Chondrocyte (in vitro differentiated cells): Measurements from ENCODE around the gene BEST4. TPM values are rescaled to one million over a fixed set of nuclear protein-coding genes. Genes with fewer than 3 reads are reported as not detected.
A peak's percentile ranks its signal among the peaks of the same experiment; 100 is the strongest.

Experiments used
- DNase-seq: peaks from one replicate; pipeline ENCODE4 v3.0.0; 2021; ENCODE audit warnings: mixed read lengths, low spot score
- H3K27ac Mint-ChIP-seq: one replicate; pipeline ENCODE4 v1.8.0; 2021; ENCODE audit warnings: mild to moderate bottlenecking, moderate library complexity, mixed read lengths; ENCODE audit not compliant: unreplicated experiment
- H3K27me3 Mint-ChIP-seq: 2 replicates; pipeline ENCODE4 v1.8.0; 2021; ENCODE audit warnings: low read depth, mixed read lengths
- H3K36me3 Mint-ChIP-seq: 2 replicates; pipeline ENCODE4 v1.8.0; 2021; ENCODE audit warnings: low read depth, mixed read lengths
- H3K4me1 Mint-ChIP-seq: 2 replicates; pipeline ENCODE4 v1.8.0; 2021; ENCODE audit warnings: low read depth, mild to moderate bottlenecking, mixed read lengths
- H3K4me3 Mint-ChIP-seq: one replicate; pipeline ENCODE4 v1.8.0; 2021; ENCODE audit warnings: mild to moderate bottlenecking, moderate library complexity, mixed read lengths; ENCODE audit not compliant: unreplicated experiment
- H3K9me3 Mint-ChIP-seq: 2 replicates; pipeline ENCODE4 v1.8.0; 2021; ENCODE audit warnings: low read depth, mixed read lengths
- CTCF ChIP-seq: fragments of 200-600 bp; sonication (generic); IDR thresholded peaks from 2 replicates; pipeline ENCODE4 v1.5.0; 2021; ENCODE audit warnings: antibody characterized with exemption, mild to moderate bottlenecking, moderate library complexity
- total RNA-seq: library from RNA; stranded (reverse); gene quantifications from 3 replicates; pipeline ENCODE4 v1.2.1, GENCODE V29; 2021

The BEST4 gene
- total RNA-seq, 1 donor from 2014 or later: 0.37 TPM

- Mint-ChIP-seq H3K4me3 (no peak overlapping the region), H3K27me3 (no peaks in the 10 kb centered on the region), H3K36me3 (no peaks in the 10 kb centered on the region), H3K27ac (no peak overlapping the region), H3K4me1 (peaks cover 9% of the 10 kb centered on the region), H3K9me3 (no peaks in the 10 kb centered on the region)
- DNase-seq: peak; percentile 71
- TF ChIP-seq CTCF: no peak
Observed at GRCh38 chr1:44790968-44791801, 3.2 kb upstream of the BEST4 start.

DNA sequence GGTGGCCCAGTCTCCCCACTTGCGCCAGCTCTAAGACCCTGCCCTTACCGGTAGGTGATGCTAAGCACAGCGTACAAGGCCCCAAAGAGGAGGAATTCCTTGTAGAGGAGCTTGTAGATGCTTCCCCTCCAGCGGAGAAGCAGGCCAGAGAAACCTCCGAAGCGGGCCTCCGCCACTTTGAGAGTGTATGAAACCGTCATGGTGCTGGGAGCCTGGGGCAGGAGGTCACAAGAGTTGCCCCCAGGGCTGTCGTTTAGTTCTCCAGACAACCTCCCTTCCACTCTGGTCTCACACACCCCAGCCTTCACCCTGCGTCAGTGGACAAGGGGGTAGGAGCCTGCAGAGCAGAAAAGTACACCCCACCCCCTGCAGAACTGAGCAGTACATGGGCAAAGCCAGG is 464 bp downstream of the BEST4 start:
- Mint-ChIP-seq H3K36me3 (no peaks in the 10 kb centered on the region), H3K9me3 (no peaks in the 10 kb centered on the region), H3K27me3 (no peaks in the 10 kb centered on the region)

DNA sequence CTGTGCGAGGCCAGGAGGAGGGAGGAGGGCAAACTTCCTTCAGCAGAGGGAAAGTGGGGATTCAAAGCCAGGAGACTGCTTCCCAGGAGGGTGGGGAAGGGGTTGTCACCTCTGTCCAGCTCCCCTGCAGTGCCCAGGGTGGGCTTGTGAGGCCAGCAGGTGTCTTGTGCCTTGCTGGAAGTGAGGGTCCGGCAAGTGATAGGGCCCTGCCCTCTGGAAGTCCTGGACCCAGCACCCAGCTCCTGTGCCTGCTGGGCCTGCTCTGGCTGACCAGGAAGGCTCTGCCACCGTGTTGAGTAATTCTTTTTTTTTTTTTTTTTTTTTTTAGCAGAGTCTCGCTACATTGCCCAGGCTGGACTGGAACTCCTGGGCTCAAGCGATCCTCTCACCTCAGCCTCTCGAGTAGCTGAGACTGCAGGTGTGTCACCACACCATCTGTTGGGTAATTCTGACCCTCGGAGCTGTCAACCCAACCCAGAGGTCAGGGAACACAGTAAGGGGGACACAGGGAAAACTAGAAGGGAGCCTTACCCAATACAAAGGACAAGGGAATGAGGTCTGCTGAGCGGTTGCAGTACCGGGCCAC is 1.0 kb downstream of the BEST4 start:
- DNase-seq: peak; percentile 53
- no peaks in the 10 kb centered on the region for H3K27me3 Mint-ChIP-seq
- no peak overlapping the region for H3K27ac Mint-ChIP-seq
- H3K36me3 Mint-ChIP-seq: no peaks in the 10 kb centered on the region
- H3K9me3 Mint-ChIP-seq: no peaks in the 10 kb centered on the region
- H3K4me1 Mint-ChIP-seq: peaks cover 22% of the 10 kb centered on the region
- H3K4me3 Mint-ChIP-seq: peak overlapping the region; percentile 40
- TF ChIP-seq CTCF: no peak

More for the DNA sequence above, 464 bp downstream of the BEST4 start:
- no peak for TF ChIP-seq CTCF
- Mint-ChIP-seq H3K4me3 (no peak overlapping the region), H3K27ac (no peak overlapping the region), H3K4me1 (peaks cover 22% of the 10 kb centered on the region)
- peak; percentile 52 for DNase-seq

- Mint-ChIP-seq H3K9me3 (no peaks in the 10 kb centered on the region), H3K36me3 (peaks cover 3% of the 10 kb centered on the region), H3K27me3 (no peaks in the 10 kb centered on the region), H3K4me3 (peak overlapping the region; percentile 40), H3K4me1 (peaks cover 22% of the 10 kb centered on the region), H3K27ac (no peak overlapping the region)
- TF ChIP-seq CTCF: peak; percentile 99
- DNase-seq: peak; percentile 81
Observed at GRCh38 chr1:44786138-44786840, 1.7 kb downstream of the BEST4 start.

DNA sequence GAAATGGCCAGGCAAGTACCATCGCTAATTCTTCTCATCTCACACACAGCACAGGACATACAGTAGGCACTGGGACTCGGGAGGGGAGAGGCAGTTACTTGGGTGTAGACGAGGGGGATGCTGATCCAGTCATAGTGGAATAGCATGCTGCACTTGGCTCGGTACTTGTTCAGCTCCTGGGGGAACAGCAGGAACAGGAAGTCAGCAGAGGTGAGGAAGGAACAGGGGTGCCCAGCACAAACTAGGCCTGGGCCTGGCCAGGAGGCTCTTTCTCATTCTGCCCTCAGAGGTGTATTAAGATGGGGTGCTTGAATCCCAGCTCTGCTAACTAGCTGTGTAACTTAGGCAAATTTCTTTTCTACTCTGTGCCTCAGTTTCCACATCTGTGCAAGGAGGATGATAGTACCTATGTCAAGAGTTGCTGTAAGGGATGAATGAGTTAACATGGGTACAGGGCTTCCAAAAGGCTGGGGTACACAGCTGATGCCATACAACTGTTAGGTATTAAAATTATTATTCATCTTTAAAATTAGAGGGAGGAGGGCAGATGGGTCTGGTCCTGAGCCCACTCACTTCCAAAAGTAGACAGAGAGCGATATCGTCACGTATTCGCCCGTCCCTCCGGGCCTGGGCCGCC is 2.4 kb downstream of the BEST4 start:
- H3K27me3 Mint-ChIP-seq: no peaks in the 10 kb centered on the region
- no peak overlapping the region for H3K27ac Mint-ChIP-seq
- peaks cover 22% of the 10 kb centered on the region for H3K4me1 Mint-ChIP-seq
- peak overlapping the region; percentile 40 for H3K4me3 Mint-ChIP-seq
- TF ChIP-seq CTCF: no peak
- peak; percentile 55 for DNase-seq
- H3K9me3 Mint-ChIP-seq: no peaks in the 10 kb centered on the region
- peaks cover 6% of the 10 kb centered on the region for H3K36me3 Mint-ChIP-seq
